GM12874 (cell line): ENCODE data around the gene SLC25A11.

ENCODE experiments used
- CTCF ChIP-seq: IDR thresholded peaks from 2 replicates; pipeline ENCODE4 v1.5.1; 2011; ENCODE audit warnings: low read depth, mild to moderate bottlenecking, control low read depth, low read length, moderate library complexity; ENCODE audit not compliant: insufficient read depth

The SLC25A11 gene

DNA sequence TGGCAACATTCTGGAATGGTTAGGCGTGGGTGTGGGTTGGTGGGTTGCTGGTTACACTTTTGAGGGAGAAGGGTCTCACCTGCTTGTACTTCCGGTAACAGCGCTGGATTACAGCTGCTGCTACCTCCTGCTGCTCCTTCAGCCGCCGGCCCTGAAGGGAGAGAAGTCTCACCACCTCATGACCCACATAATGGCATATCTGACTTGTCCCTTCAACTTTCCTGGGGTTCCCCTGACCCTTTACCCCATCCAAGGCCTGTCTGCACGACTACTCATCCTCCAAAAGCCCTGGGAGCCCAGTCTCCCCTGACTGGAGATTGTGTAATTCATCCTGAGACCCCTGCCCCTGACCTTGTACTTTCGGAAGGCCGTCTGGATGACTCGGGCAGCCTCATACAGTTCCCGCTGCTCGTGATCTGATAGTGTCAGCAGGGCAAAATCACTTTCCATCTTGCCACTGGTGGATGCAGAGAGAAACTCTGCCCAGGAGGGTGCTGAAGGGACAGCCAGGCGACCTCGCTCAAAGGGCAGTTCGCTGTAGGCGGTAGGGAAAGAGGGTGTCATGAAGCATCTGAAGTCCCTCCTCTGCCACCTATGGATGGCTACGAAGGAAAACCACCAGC lies 29.8 kb upstream of the SLC25A11 start:
- TF ChIP-seq CTCF, result no peak

- no peak for TF ChIP-seq CTCF
These were observed 29.3 kb upstream of the SLC25A11 start for GRCh38 chr17:4969047-4969550.

DNA sequence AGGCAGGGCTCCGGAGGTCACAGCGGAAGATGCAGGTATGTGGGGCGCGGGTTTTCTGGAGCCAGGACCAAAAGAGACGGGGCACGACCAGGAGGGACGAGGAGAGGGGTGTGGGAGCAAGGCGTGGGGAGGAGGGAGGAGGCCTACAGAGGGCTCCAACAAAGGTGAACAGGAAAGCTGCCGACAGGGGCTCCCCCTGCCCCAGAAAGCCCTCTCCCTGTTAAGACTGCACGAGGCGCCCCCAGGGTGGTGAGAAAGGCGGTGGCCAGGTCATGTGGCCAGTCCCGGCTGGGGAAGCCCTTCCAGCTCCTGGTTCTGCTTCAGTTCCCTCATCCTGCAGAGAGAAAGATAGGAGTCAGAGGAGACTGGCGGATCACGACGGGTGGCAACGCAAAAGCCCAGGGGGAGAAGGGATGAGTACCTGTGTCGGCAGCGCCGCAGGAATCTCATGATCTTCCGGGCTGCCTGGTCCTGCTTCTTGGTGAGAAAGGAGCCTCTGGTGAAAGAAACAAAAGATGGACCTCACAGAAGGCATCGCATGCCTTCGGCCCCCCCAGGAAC lies 28.7 kb upstream of the SLC25A11 start:
- no peak for TF ChIP-seq CTCF

GRCh38 chr17:4967539-4968485 lies 28.0 kb upstream of the SLC25A11 start, which contains the start of gene SPAG7:
TSS of gene SPAG7 (minus strand) at chr17:4967817. CDS start at chr17:4967804, 13 bp downstream.
- no peak for TF ChIP-seq CTCF

DNA sequence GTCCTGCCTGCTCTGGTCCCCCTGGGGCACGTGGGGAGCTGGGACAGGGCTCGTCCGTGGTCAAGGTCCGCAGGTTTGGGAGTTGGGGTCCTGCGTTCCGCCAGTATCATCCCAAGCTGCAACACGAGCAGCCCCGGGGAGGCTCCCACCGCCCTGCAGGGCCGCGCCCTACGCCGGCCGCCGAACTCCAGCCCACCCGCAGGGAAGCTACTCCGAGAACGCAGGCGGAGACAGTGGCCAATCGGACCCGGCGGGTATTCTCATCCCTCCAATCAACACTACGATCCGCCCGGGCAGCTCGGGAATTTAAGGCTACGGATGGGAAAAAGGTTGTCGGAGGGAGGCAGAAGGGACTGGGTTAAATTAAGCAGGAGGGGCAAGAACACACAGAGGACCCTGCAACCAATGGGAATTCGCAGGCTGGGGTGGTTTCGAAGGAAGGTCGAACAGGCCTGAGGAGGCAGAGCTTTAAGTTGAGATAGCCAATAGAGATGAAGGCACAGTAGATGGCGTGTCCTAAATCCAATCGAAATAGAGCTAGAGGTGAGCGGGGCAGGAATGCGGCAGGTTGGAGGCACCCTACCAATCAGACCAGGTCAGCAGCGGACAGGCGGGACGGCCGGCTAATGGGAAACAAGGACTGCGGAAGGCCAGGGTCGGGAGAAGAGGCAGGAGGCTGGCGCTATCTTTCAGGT lies 27.1 kb upstream of the SLC25A11 start:
- TF ChIP-seq CTCF, result no peak

GRCh38 chr17:4965311-4965986 lies 25.6 kb upstream of the SLC25A11 start:
- TF ChIP-seq CTCF, result no peak
